B cell (primary cell): ENCODE results near the gene DACT3. TPM values are rescaled to one million over a fixed set of nuclear protein-coding genes. Genes with fewer than 3 reads are reported as not detected.

ENCODE experiments used
- ATAC-seq: fragments of 200-7000 bp; cut with Tn5 transposase; one replicate; pipeline ENCODE4 v1.10.0; 2021; ENCODE audit warnings: low read depth, mild to moderate bottlenecking, moderate number of reproducible peaks, moderate library complexity
- CTCF ChIA-PET: fragments of 350-600 bp; sonication (Branson Sonifier 250); formaldehyde crosslinking; loops from one replicate; lab custom pipeline; 2021; ENCODE audit warnings: antibody characterized with exemption, inconsistent platforms; lab: Charles Lee
- POLR2A ChIA-PET: fragments of 350-600 bp; sonication (Branson Sonifier 250); formaldehyde crosslinking; loops from one replicate; lab custom pipeline; 2021; ENCODE audit warnings: antibody characterized with exemption; lab: Charles Lee
- DNase-seq: peaks from one replicate; pipeline ENCODE4 v3.0.0; 2013
- H2AFZ ChIP-seq: 2 replicates; pipeline ENCODE4 v1.6.1; 2012; ENCODE audit warnings: mild to moderate bottlenecking, low read depth, low read length; ENCODE audit not compliant: insufficient read depth, poor library complexity, severe bottlenecking
- H3K27ac ChIP-seq, 2 donors: 1 replicate in 1 of 2; 2 replicates in 1 of 2; pipeline ENCODE4 v1.5.1; 2012 to 2013; ENCODE audit warnings: low read length in 2 of 2, mild to moderate bottlenecking in 2 of 2, moderate library complexity in 1 of 2
- H3K27me3 ChIP-seq, 4 experiments: fragments of 200-600 bp in 1 of 4; sonication (generic) in 1 of 4; replicated peaks in 1 of 4; 1 replicate in 2 of 4; 2 replicates in 2 of 4; pipeline versions ENCODE4 v1.6.1 to v1.7.0; 2013 to 2016; ENCODE audit warnings: low read length in 3 of 4, mild to moderate bottlenecking in 2 of 4, mixed read lengths in 1 of 4, moderate library complexity in 1 of 4; ENCODE audit not compliant: insufficient read depth in 4 of 4, control insufficient read depth in 3 of 4; ENCODE audit errors: control extremely low read depth in 1 of 4
- H3K36me3 ChIP-seq, 2 experiments: replicated peaks in 1 of 2; 1 replicate in 1 of 2; 2 replicates in 1 of 2; pipeline versions ENCODE4 v1.6.1 to v1.7.1; 2013; ENCODE audit warnings: low read length in 1 of 2; ENCODE audit not compliant: insufficient read depth in 2 of 2, control insufficient read depth in 1 of 2; ENCODE audit errors: control extremely low read depth in 1 of 2, extremely low read depth in 1 of 2
- H3K4me1 ChIP-seq, 2 donors: fragments of 200-600 bp in 1 of 2; sonication (generic) in 1 of 2; 1 replicate in 1 of 2; 2 replicates in 1 of 2; pipeline versions ENCODE4 v1.5.1 to v1.6.1; 2013 to 2017; ENCODE audit warnings: low read length in 2 of 2; ENCODE audit not compliant: control insufficient read depth in 2 of 2, insufficient read depth in 2 of 2
- H3K4me2 ChIP-seq: replicated peaks from 2 replicates; pipeline ENCODE3; 2012; ENCODE audit warnings: mild to moderate bottlenecking, low read depth, low read length; ENCODE audit not compliant: poor library complexity, severe bottlenecking
- H3K4me3 ChIP-seq, 5 experiments: fragments of 200-600 bp in 1 of 5; sonication (generic) in 1 of 5; 1 replicate in 3 of 5; 2 replicates in 2 of 5; pipeline versions ENCODE4 v1.5.1 to v1.7.0; 2011 to 2016; ENCODE audit warnings: low read length in 4 of 5, mild to moderate bottlenecking in 4 of 5, low read depth in 2 of 5, control low read depth in 1 of 5, moderate library complexity in 1 of 5; ENCODE audit not compliant: insufficient read depth in 1 of 5; ENCODE audit errors: control extremely low read depth in 1 of 5, extremely low read depth in 1 of 5
- H3K79me2 ChIP-seq: fragments of 200-600 bp; sonication (generic); one replicate; pipeline ENCODE4 v1.6.0; 2016; ENCODE audit warnings: low read length; ENCODE audit not compliant: control insufficient read depth, insufficient read depth
- H3K9ac ChIP-seq: fragments of 200-600 bp; sonication (generic); 2 replicates; pipeline ENCODE4 v1.6.1; 2017; ENCODE audit warnings: mild to moderate bottlenecking, low read length, moderate library complexity
- H3K9me3 ChIP-seq, 3 donors: one replicate each; pipeline versions ENCODE4 v1.6.1 to v1.7.1; 2013; ENCODE audit warnings: low read length in 2 of 3; ENCODE audit not compliant: control insufficient read depth in 2 of 3, insufficient read depth in 1 of 3; ENCODE audit errors: control extremely low read depth in 1 of 3
- H4K20me1 ChIP-seq: 2 replicates; pipeline ENCODE4 v1.6.0; 2012; ENCODE audit warnings: mild to moderate bottlenecking, low read length; ENCODE audit not compliant: insufficient read depth, control insufficient read depth, poor library complexity, severe bottlenecking
- H3K27ac Mint-ChIP-seq: one replicate; pipeline ENCODE4 v1.8.0; 2021; ENCODE audit warnings: mixed read lengths
- H3K27me3 Mint-ChIP-seq: one replicate; pipeline ENCODE4 v1.8.0; 2021; ENCODE audit warnings: mixed read lengths
- H3K4me1 Mint-ChIP-seq: one replicate; pipeline ENCODE4 v1.8.0; 2021; ENCODE audit warnings: mixed read lengths
- H3K4me3 Mint-ChIP-seq: one replicate; pipeline ENCODE4 v1.8.0; 2021; ENCODE audit warnings: mixed read lengths
- H3K9me3 Mint-ChIP-seq: one replicate; pipeline ENCODE4 v1.8.0; 2022; ENCODE audit warnings: mixed read lengths; ENCODE audit not compliant: insufficient read depth
- CTCF ChIP-seq: fragments of 200-600 bp; IDR thresholded peaks from one replicate; pipeline ENCODE4 v1.8.0; 2022; ENCODE audit warnings: antibody characterized with exemption, mild to moderate bottlenecking
- EZH2 ChIP-seq: IDR thresholded peaks from 2 replicates; pipeline ENCODE4 v1.6.1; 2012; ENCODE audit warnings: borderline replicate concordance, low read depth, mild to moderate bottlenecking, moderate library complexity, low read length; ENCODE audit not compliant: insufficient read depth, poor library complexity, severe bottlenecking
- WGBS: methylation state at CpG from one replicate; pipeline ENCODE4 v1.1.5; 2013; ENCODE audit warnings: missing lambda C conversion rate; ENCODE audit not compliant: insufficient coverage; 5-methylcytosine and 5-hydroxymethylcytosine counted together
- intact Hi-C: fragments of 100-400 bp; cut with micrococcal nuclease; formaldehyde crosslinking; loops from one replicate; pipeline ENCODE4 v1.10.0; 2022
- polyA plus RNA-seq: library from polyadenylated mRNA; depleted of rRNA; stranded (reverse); fragments of >200 nt; gene quantifications from 2 replicates; pipeline ENCODE4 v1.2.3, GENCODE V29; 2012
- total RNA-seq, 2 donors: library from RNA; stranded (reverse); fragments of 120-200 nt in 1 of 2; gene quantifications; 1 replicate in 1 of 2; 2 replicates in 1 of 2; pipeline versions ENCODE4 v1.2.3 to v1.2.4, GENCODE V29; 2013 to 2022

Gene DACT3
- total and polyA plus RNA-seq, 2 donors (not counting 1 experiment from before 2014, with no cell fraction given) = 0.03 to 0.15 TPM

DNA sequence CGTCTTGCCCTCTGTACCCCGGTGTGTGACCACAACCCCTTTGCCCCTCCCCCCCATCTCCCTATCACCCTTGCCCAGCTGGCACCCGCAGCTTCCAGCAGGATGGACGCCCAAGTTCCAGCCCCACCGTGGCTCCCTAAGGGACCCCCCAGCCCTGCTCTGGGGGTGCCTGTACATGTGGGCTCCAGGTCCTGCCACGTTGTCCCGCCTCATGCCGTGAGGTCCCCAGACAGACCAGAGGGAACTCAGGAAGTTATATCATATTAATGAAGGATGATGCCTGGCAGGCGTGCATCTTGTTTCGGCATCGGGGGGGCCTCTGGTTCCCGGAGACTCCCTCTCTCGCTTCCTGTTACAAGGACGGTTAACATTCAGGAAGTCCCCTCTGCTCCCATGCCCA lies 34.5 kb downstream of the DACT3 start:
- peaks cover 43% of the 10 kb centered on the region for H3K4me1 Mint-ChIP-seq
- H3K9ac ChIP-seq = no peak overlapping the region
- H3K9me3 Mint-ChIP-seq = no peaks in the 10 kb centered on the region
- H3K27me3 ChIP-seq = peaks cover 0 to 4% (median 0%) of the 10 kb centered on the region in 4 experiments
- H3K4me3 Mint-ChIP-seq = no peak overlapping the region
- H3K36me3 ChIP-seq = no peaks in the 10 kb centered on the region
- no peak overlapping the region for H3K27ac Mint-ChIP-seq
- intact Hi-C loops = no loop called here
- H3K9me3 ChIP-seq = no peaks in the 10 kb centered on the region
- H3K4me3 ChIP-seq = no peak overlapping the region
- WGBS = 44% methylated on average over 9 of the region's 14 CpGs
- no peaks in the 10 kb centered on the region for H3K27me3 Mint-ChIP-seq
- ChIA-PET POLR2A (interaction anchor here (0.5 kb wide), 1 partner anchor 11 kb away, joined by 6 read pairs; no protein-coding TSS in a partner anchor), CTCF (interaction anchor here (0.9 to 2.9 kb wide), 2 partner anchors 12 to 131 kb away, joined by 3 to 13 read pairs; no protein-coding TSS in a partner anchor)
- no peaks in the 10 kb centered on the region for H3K79me2 ChIP-seq
- peaks cover 32 to 41% of the 10 kb centered on the region in 2 donors for H3K4me1 ChIP-seq
- ATAC-seq (no peak), DNase-seq (no peak)
- TF ChIP-seq CTCF = no peak
- H3K27ac ChIP-seq = no peak overlapping the region
- no peaks in the 10 kb centered on the region for H4K20me1 ChIP-seq
- no peak overlapping the region for H3K4me2 ChIP-seq
- H2AFZ ChIP-seq = no peak overlapping the region

- Histone ChIP-seq H3K4me1 (peaks cover 39 to 48% of the 10 kb centered on the region in 2 donors), H3K9me3 (no peaks in the 10 kb centered on the region), H3K9ac (no peak overlapping the region), H4K20me1 (no peaks in the 10 kb centered on the region), H3K27ac (no peak overlapping the region), H3K36me3 (no peaks in the 10 kb centered on the region), H3K27me3 (no peaks in the 10 kb centered on the region), H3K4me2 (no peak overlapping the region), H3K79me2 (no peaks in the 10 kb centered on the region), H3K4me3 (no peak overlapping the region), H2AFZ (no peak overlapping the region)
- intact Hi-C loops = no loop called here
- 96% methylated on average over 12 of the region's 12 CpGs for WGBS
- H3K27me3 Mint-ChIP-seq = no peaks in the 10 kb centered on the region
- POLR2A ChIA-PET = no interaction called here
- H3K4me3 Mint-ChIP-seq = no peak overlapping the region
- no peaks in the 10 kb centered on the region for H3K9me3 Mint-ChIP-seq
- ATAC-seq (no peak), DNase-seq (no peak)
- CTCF ChIA-PET = interaction anchor here (0.9 kb wide), 1 partner anchor 132 kb away, joined by 3 read pairs; no protein-coding TSS in a partner anchor
- H3K4me1 Mint-ChIP-seq = peaks cover 49% of the 10 kb centered on the region
- no peak for TF ChIP-seq CTCF
- TF ChIP-seq EZH2 = no peak
- peak overlapping the region; percentile 59 for H3K27ac Mint-ChIP-seq
Observed at GRCh38 chr19:46625731-46626130, 35.3 kb downstream of the DACT3 start.
